ENCODE measurements around the gene FAM25A.

GRCh38 chr10:86976362-86977056 is 43.6 kb upstream of the FAM25A start:
- TF ChIP-seq CTCF (IDR thresholded peaks at IDR 0.05 in 2 of 3, conservative IDR thresholded peaks at IDR 0.05 in 1 of 3; ENCODE audit: borderline replicate concordance in 1 of 3, insufficient read depth in 1 of 3, low read depth in 2 of 3, low read length in 2 of 3) (no peak), POLR2A (IDR thresholded peaks at IDR 0.05; ENCODE audit: borderline replicate concordance, extremely low read depth, insufficient read depth, insufficient read length) (no peak), JUND (IDR thresholded peaks at IDR 0.05) (no peak), EZH2phosphoT487 (IDR thresholded peaks at IDR 0.05; ENCODE audit: borderline replicate concordance) (no peak)

Measured in HCT116 (cell line).